Osteoblast (primary cell): ENCODE measurements around the gene ELSPBP1. TPM values are rescaled to one million over a fixed set of nuclear protein-coding genes. Genes with fewer than 3 reads are reported as not detected.

Experiments used
- DNase-seq: peaks from one replicate; pipeline ENCODE4 v3.0.0; 2011; ENCODE audit warnings: low spot score, mixed read lengths; ENCODE audit not compliant: insufficient read length; ENCODE audit errors: missing footprints
- H2AFZ ChIP-seq: 2 replicates; pipeline ENCODE4 v1.6.0; 2011; ENCODE audit warnings: mild to moderate bottlenecking, low read length
- H3K27ac ChIP-seq: 2 replicates; pipeline ENCODE4 v1.5.1; 2011; ENCODE audit warnings: mild to moderate bottlenecking, low read depth, low read length, moderate library complexity
- H3K27me3 ChIP-seq: 2 replicates; pipeline ENCODE4 v1.6.0; 2012; ENCODE audit warnings: mild to moderate bottlenecking, control low read depth, inconsistent platforms, low read length, moderate library complexity; ENCODE audit not compliant: insufficient read depth
- H3K36me3 ChIP-seq: 2 replicates; pipeline ENCODE4 v1.5.1; 2011; ENCODE audit warnings: mild to moderate bottlenecking, low read length, control low read depth, moderate library complexity; ENCODE audit not compliant: insufficient read depth
- H3K4me1 ChIP-seq: 2 replicates; pipeline ENCODE4 v1.5.1; 2011; ENCODE audit warnings: mild to moderate bottlenecking, low read length, control low read depth, moderate library complexity; ENCODE audit not compliant: insufficient read depth
- H3K4me2 ChIP-seq: 2 replicates; pipeline ENCODE4 v1.6.0; 2011; ENCODE audit warnings: mild to moderate bottlenecking, low read length; ENCODE audit not compliant: insufficient read depth
- H3K4me3 ChIP-seq: fragments of 200-600 bp; sonication (generic); 3 replicates; pipeline ENCODE4 v1.5.1; 2012; ENCODE audit warnings: mild to moderate bottlenecking, low read length, inconsistent platforms; ENCODE audit not compliant: insufficient read depth
- H3K79me2 ChIP-seq: 2 replicates; pipeline ENCODE4 v1.6.0; 2012; ENCODE audit warnings: mild to moderate bottlenecking, low read length, control low read depth, inconsistent platforms; ENCODE audit not compliant: insufficient read depth
- H3K9me3 ChIP-seq: 2 replicates; pipeline ENCODE4 v1.5.1; 2011; ENCODE audit warnings: low read depth, low read length, control low read depth
- H4K20me1 ChIP-seq: 2 replicates; pipeline ENCODE4 v1.6.0; 2012; ENCODE audit warnings: mild to moderate bottlenecking, low read length, control low read depth; ENCODE audit not compliant: insufficient read depth
- CTCF ChIP-seq: IDR thresholded peaks from 2 replicates; pipeline ENCODE4 v1.5.1; 2011; ENCODE audit warnings: mild to moderate bottlenecking, low read depth, low read length, moderate library complexity; ENCODE audit errors: extremely low read depth
- total RNA-seq: library from RNA; depleted of rRNA; stranded (reverse); fragments of >200 nt; gene quantifications from 2 replicates; pipeline ENCODE4 v1.2.3, GENCODE V29; 2012

ELSPBP1 gene
- total RNA-seq, 1 donor, result not detected

DNA sequence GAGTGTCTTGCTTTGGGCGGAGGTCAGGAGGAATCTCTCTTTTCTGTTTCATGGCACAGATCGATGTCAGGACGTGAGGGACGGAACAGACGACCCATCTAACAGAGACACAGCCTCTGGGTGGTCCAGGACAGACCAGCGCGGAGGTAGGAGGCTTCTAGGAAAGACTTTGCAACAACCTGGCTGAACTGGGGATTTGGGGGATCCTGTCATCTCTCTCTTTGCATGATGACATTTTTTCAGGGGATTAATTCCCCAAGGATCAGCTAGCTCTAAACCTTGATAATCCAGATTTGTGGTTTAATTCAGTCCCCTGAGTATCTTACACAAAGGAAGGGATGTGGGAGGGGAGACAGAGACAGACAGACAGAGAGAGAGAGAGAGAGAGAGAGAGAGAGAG lies 35.0 kb downstream of the ELSPBP1 start:
- H3K4me3 ChIP-seq, result no peak overlapping the region
- no peaks in the 10 kb centered on the region for H4K20me1 ChIP-seq
- no peak for DNase-seq
- H3K79me2 ChIP-seq, result no peaks in the 10 kb centered on the region
- H3K27ac ChIP-seq, result no peak overlapping the region
- no peak overlapping the region for H3K4me2 ChIP-seq
- H3K36me3 ChIP-seq, result no peaks in the 10 kb centered on the region
- peaks cover 5% of the 10 kb centered on the region for H3K27me3 ChIP-seq
- no peaks in the 10 kb centered on the region for H3K9me3 ChIP-seq
- H3K4me1 ChIP-seq, result no peaks in the 10 kb centered on the region
- no peak for TF ChIP-seq CTCF
- H2AFZ ChIP-seq, result no peak overlapping the region

DNA sequence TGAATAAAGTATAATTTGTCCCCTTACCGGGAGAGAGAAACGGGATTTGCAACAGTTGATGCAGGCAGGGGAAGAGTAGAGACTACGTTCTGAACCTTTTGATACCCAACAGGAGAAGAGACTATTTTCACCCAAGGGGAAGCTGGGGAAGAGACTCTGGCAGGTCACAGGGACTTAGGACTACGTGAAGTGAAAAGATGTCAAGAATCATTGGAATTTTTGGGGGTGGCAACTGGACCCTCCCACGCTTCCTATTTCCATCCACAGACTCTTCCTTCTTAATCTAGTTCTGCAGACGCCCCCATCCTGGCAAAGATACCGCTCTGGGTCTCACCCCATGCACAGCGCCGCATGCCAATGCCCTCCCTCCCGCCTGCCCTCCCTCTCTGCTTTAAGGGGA lies 35.6 kb downstream of the ELSPBP1 start:
- Histone ChIP-seq H3K4me3 (no peak overlapping the region), H3K4me1 (no peaks in the 10 kb centered on the region), H3K36me3 (no peaks in the 10 kb centered on the region), H3K27ac (no peak overlapping the region), H3K4me2 (no peak overlapping the region), H3K9me3 (no peaks in the 10 kb centered on the region), H2AFZ (no peak overlapping the region), H3K79me2 (no peaks in the 10 kb centered on the region), H3K27me3 (peaks cover 5% of the 10 kb centered on the region), H4K20me1 (no peaks in the 10 kb centered on the region)
- DNase-seq, result peak; percentile 77
- TF ChIP-seq CTCF, result no peak

GRCh38 chr19:48033604-48034003 lies 39.2 kb downstream of the ELSPBP1 start:
- Histone ChIP-seq H3K4me3 (no peak overlapping the region), H3K9me3 (peaks cover 3% of the 10 kb centered on the region), H3K79me2 (no peaks in the 10 kb centered on the region), H2AFZ (no peak overlapping the region), H4K20me1 (no peaks in the 10 kb centered on the region), H3K36me3 (no peaks in the 10 kb centered on the region), H3K4me1 (no peaks in the 10 kb centered on the region), H3K27ac (no peak overlapping the region), H3K27me3 (peaks cover 5% of the 10 kb centered on the region), H3K4me2 (no peak overlapping the region)
- no peak for TF ChIP-seq CTCF
- no peak for DNase-seq

DNA sequence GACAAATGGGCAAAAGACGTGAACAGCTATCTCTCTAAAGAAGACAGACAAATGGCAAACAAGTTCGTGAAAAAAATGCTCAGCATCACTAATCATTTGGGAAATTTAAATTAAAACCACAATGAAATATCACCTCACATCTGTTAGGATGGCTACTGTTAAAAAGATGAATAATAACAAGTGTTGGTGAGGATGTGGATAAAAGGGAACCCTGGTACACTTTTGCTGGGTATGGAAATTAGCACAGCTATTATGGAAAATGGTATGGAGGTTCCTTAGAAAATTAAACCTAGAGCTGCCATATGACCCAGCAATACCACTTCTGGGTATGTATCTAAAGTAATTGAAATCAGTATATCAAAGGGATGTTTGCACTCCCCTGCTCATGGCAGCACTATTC lies 42.3 kb downstream of the ELSPBP1 start:
- no peak for TF ChIP-seq CTCF
- no peak overlapping the region for H3K4me2 ChIP-seq
- H3K4me3 ChIP-seq, result no peak overlapping the region
- DNase-seq, result no peak
- H3K27me3 ChIP-seq, result peaks cover 4% of the 10 kb centered on the region
- H3K36me3 ChIP-seq, result no peaks in the 10 kb centered on the region
- H3K27ac ChIP-seq, result no peak overlapping the region
- no peaks in the 10 kb centered on the region for H3K4me1 ChIP-seq
- no peak overlapping the region for H2AFZ ChIP-seq
- no peaks in the 10 kb centered on the region for H3K79me2 ChIP-seq
- no peaks in the 10 kb centered on the region for H4K20me1 ChIP-seq
- H3K9me3 ChIP-seq, result peaks cover 3% of the 10 kb centered on the region
